ENCODE results near the gene APH1A. TPM values are rescaled to one million over a fixed set of nuclear protein-coding genes. Genes with fewer than 3 reads are reported as not detected.

The APH1A gene
- total and polyA plus RNA-seq, 2 of the 13 experiments (the other 11 are each of a cell fraction or from before 2014, with no cell fraction given), result 114 to 130 TPM

DNA sequence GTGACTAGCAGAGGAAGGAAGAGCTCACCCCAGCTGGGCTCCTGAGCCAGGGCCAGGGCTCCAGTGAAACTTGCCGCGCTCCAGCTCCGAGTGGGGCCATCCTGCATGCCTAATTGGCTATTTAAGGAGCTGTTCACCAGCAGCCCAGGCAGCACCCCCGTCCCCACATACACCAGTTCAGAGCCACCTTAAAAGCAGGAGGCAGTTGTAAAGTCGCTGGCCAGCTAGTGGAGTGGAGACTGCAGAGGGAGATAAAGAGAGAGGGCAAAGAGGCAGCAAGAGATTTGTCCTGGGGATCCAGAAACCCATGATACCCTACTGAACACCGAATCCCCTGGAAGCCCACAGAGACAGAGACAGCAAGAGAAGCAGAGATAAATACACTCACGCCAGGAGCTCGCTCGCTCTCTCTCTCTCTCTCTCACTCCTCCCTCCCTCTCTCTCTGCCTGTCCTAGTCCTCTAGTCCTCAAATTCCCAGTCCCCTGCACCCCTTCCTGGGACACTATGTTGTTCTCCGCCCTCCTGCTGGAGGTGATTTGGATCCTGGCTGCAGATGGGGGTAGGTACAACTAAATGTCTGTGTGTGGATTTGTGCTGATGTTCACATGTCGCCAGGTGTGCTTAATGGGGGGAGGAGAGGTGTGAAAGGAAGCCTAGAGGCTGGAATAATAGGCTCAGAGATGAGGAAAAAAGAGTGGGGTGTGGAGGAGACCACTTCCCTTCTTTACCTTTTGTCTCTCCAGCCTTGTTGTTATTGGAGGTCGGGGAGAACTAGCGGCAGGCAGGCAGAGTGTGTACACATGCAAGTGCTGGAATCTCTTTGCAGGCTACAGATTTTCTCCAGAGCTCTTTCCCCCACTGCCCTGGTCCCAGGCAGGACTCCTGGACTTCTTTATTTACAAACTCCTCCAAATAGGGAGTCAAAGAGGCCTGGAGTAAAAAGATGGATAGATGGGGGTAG, 10.9 kb downstream of the APH1A start, which contains the start of gene CA14 (continued):
- TF ChIP-seq, protein P1, sequence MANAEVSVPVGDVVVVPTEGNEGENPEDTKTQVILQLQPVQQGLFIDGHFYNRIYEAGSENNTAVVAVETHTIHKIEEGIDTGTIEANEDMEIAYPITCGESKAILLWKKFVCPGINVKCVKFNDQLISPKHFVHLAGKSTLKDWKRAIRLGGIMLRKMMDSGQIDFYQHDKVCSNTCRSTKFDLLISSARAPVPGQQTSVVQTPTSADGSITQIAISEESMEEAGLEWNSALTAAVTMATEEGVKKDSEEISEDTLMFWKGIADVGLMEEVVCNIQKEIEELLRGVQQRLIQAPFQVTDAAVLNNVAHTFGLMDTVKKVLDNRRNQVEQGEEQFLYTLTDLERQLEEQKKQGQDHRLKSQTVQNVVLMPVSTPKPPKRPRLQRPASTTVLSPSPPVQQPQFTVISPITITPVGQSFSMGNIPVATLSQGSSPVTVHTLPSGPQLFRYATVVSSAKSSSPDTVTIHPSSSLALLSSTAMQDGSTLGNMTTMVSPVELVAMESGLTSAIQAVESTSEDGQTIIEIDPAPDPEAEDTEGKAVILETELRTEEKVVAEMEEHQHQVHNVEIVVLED (CRISPR knock-in tag; IDR thresholded peaks at IDR 0.05; ENCODE audit: borderline replicate concordance), result no peak
- TF ChIP-seq ZNF790 (CRISPR knock-in tag; IDR thresholded peaks at IDR 0.05; ENCODE audit: borderline replicate concordance) (no peak), POLR2A (IDR thresholded peaks at IDR 0.05; ENCODE audit: insufficient read depth in 1 of 2, low read depth in 2 of 2, low read length in 2 of 2) (0 out of 4 replicates have a peak, but pooled peaks of 1 of the 2 experiments have one; percentile 11), RXRB (CRISPR knock-in tag; IDR thresholded peaks at IDR 0.05; ENCODE audit: borderline replicate concordance) (peak; percentile 37; the same call in 1 of the 2 replicates), WIZ (CRISPR knock-in tag; IDR thresholded peaks at IDR 0.05) (no peak), XBP1 (CRISPR knock-in tag; IDR thresholded peaks at IDR 0.05) (no peak), CEBPG (CRISPR knock-in tag; IDR thresholded peaks at IDR 0.05) (no peak), ZFX (CRISPR knock-in tag; IDR thresholded peaks at IDR 0.05; ENCODE audit: low read depth) (no peak), EEA1 (CRISPR knock-in tag; IDR thresholded peaks at IDR 0.05; ENCODE audit: borderline replicate concordance) (no peak), ZNF678 (CRISPR knock-in tag; IDR thresholded peaks at IDR 0.05) (no peak), ZNF256 (CRISPR knock-in tag; conservative IDR thresholded peaks at IDR 0.05) (no peak), FOXK2 (IDR thresholded peaks at IDR 0.05) (peak; percentile 15; the same call in 1 of the 2 replicates), KLF16 (CRISPR knock-in tag; IDR thresholded peaks at IDR 0.05) (no peak), NFIC (IDR thresholded peaks at IDR 0.05; ENCODE audit: low read length) (no peak), MTA3 (CRISPR knock-in tag; IDR thresholded peaks at IDR 0.05) (no peak), KDM4B (CRISPR knock-in tag; IDR thresholded peaks at IDR 0.05) (no peak), FOXM1 (CRISPR knock-in tag; IDR thresholded peaks at IDR 0.05) (no peak), ZNF746 (CRISPR knock-in tag; IDR thresholded peaks at IDR 0.05) (no peak), CCDC6 (CRISPR knock-in tag; IDR thresholded peaks at IDR 0.05) (0 out of 2 replicates have a peak, but pooled peaks have one; percentile 44)
- TF ChIP-seq, protein P2, sequence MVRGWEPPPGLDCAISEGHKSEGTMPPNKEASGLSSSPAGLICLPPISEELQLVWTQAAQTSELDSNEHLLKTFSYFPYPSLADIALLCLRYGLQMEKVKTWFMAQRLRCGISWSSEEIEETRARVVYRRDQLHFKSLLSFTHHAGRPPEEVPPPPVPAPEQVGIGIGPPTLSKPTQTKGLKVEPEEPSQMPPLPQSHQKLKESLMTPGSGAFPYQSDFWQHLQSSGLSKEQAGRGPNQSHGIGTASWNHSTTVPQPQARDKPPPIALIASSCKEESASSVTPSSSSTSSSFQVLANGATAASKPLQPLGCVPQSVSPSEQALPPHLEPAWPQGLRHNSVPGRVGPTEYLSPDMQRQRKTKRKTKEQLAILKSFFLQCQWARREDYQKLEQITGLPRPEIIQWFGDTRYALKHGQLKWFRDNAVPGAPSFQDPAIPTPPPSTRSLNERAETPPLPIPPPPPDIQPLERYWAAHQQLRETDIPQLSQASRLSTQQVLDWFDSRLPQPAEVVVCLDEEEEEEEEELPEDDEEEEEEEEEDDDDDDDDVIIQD (CRISPR knock-in tag; IDR thresholded peaks at IDR 0.05; ENCODE audit: low read depth), result no peak
- TF ChIP-seq, protein P3, sequence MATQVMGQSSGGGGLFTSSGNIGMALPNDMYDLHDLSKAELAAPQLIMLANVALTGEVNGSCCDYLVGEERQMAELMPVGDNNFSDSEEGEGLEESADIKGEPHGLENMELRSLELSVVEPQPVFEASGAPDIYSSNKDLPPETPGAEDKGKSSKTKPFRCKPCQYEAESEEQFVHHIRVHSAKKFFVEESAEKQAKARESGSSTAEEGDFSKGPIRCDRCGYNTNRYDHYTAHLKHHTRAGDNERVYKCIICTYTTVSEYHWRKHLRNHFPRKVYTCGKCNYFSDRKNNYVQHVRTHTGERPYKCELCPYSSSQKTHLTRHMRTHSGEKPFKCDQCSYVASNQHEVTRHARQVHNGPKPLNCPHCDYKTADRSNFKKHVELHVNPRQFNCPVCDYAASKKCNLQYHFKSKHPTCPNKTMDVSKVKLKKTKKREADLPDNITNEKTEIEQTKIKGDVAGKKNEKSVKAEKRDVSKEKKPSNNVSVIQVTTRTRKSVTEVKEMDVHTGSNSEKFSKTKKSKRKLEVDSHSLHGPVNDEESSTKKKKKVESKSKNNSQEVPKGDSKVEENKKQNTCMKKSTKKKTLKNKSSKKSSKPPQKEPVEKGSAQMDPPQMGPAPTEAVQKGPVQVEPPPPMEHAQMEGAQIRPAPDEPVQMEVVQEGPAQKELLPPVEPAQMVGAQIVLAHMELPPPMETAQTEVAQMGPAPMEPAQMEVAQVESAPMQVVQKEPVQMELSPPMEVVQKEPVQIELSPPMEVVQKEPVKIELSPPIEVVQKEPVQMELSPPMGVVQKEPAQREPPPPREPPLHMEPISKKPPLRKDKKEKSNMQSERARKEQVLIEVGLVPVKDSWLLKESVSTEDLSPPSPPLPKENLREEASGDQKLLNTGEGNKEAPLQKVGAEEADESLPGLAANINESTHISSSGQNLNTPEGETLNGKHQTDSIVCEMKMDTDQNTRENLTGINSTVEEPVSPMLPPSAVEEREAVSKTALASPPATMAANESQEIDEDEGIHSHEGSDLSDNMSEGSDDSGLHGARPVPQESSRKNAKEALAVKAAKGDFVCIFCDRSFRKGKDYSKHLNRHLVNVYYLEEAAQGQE (IDR thresholded peaks at IDR 0.05; ENCODE audit: borderline replicate concordance in 1 of 2, low read depth in 1 of 2, low read length in 2 of 2), result no peak
- TF ChIP-seq, protein P4, sequence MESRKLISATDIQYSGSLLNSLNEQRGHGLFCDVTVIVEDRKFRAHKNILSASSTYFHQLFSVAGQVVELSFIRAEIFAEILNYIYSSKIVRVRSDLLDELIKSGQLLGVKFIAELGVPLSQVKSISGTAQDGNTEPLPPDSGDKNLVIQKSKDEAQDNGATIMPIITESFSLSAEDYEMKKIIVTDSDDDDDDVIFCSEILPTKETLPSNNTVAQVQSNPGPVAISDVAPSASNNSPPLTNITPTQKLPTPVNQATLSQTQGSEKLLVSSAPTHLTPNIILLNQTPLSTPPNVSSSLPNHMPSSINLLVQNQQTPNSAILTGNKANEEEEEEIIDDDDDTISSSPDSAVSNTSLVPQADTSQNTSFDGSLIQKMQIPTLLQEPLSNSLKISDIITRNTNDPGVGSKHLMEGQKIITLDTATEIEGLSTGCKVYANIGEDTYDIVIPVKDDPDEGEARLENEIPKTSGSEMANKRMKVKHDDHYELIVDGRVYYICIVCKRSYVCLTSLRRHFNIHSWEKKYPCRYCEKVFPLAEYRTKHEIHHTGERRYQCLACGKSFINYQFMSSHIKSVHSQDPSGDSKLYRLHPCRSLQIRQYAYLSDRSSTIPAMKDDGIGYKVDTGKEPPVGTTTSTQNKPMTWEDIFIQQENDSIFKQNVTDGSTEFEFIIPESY (CRISPR knock-in tag; IDR thresholded peaks at IDR 0.05), result no peak

All from HepG2 (cell line).